ENCODE results near the gene TRPM5. TPM values are rescaled to one million over a fixed set of nuclear protein-coding genes. Genes with fewer than 3 reads are reported as not detected.
"Not testable (repeated sequence)": the region's sequence is repeated elsewhere in the genome, so short reads cannot be mapped to it uniquely, and the experiment has no call there.

The TRPM5 gene, protein sequence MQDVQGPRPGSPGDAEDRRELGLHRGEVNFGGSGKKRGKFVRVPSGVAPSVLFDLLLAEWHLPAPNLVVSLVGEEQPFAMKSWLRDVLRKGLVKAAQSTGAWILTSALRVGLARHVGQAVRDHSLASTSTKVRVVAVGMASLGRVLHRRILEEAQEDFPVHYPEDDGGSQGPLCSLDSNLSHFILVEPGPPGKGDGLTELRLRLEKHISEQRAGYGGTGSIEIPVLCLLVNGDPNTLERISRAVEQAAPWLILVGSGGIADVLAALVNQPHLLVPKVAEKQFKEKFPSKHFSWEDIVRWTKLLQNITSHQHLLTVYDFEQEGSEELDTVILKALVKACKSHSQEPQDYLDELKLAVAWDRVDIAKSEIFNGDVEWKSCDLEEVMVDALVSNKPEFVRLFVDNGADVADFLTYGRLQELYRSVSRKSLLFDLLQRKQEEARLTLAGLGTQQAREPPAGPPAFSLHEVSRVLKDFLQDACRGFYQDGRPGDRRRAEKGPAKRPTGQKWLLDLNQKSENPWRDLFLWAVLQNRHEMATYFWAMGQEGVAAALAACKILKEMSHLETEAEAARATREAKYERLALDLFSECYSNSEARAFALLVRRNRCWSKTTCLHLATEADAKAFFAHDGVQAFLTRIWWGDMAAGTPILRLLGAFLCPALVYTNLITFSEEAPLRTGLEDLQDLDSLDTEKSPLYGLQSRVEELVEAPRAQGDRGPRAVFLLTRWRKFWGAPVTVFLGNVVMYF (N-terminal part only)
- total RNA-seq: not detected
- long read RNA-seq, partial matches to known transcripts: 0 of 1 reads
- long read RNA-seq, other reads (novel, unspliced or antisense): 1 of 1 reads

DNA sequence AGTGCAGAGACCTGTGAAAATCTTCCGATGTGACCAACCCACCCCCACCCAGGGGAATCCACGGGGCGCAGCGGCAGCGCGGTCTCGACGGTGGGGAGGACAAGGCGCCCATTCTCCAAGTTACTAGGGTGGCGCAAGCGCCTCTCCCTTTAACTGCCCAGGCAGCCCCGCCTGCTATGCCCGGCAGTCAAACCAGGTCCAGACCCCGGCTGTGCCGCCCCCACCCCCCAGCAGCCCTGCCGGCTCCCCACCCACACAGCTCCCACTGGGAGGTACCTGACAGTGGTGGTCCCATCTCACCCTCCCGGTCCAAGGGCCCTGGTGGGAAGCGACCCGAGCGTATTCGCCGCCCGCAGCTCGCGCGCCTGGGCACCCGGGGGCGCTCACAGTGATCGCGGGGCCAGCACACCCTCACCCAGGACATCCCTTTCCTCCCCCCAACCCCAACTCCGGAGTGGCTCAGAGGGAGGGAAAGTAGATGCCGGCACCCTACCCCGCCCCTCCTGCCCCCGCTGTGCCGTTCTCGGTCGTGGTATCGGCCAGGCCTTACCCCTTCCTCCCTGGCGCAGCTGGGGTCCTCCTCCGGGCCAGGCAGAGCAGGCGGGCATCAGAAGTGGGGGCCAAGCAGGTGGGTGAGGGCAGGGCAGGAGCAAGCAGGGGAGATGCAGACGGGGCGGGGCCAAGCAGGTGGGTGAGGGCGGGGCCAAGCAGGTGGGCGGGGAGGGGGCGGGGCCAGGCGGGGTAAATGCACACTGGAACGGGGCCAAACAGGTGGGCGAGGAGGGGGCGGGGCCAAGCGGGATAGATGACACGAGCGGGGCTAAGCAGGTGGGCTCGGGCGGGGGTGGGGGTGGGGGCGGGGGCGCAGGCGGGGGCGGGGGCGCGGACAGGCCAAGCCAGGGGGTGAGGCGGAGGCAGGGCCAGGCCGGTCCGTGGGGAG lies at the start of gene TRPM5:
Gene TRPM5, minus strand, starts transcription at position 634 of the 940 bp plus-strand sequence. CDS start 21,478 bp downstream, outside the sequence.
- DNase-seq (ENCODE audit: low spot score): peak; percentile 77
- intact Hi-C loops (cut with DNase I): no loop called here

DNA sequence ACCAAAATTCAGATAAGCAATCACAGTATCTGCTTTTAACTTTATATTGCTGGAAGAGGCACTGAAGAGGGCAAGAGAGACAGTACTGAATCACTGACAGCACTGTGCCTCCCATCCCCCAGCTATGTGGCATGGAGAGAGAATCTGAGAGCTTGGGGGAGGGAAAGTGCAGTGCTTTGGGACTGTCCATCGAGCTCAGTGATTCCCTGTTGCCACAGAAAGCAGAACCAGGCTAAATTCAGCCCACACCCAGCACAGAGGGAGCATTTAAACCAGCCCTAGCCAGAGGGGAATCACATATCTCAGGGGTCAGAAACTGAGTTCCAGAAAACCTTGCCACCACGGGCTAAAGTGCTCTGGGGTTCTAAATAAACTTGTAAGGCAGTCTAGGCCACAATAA lies 44.8 kb upstream of the TRPM5 start:
- no peak for DNase-seq (ENCODE audit: low spot score)
- intact Hi-C loops (cut with DNase I): no loop called here

DNA sequence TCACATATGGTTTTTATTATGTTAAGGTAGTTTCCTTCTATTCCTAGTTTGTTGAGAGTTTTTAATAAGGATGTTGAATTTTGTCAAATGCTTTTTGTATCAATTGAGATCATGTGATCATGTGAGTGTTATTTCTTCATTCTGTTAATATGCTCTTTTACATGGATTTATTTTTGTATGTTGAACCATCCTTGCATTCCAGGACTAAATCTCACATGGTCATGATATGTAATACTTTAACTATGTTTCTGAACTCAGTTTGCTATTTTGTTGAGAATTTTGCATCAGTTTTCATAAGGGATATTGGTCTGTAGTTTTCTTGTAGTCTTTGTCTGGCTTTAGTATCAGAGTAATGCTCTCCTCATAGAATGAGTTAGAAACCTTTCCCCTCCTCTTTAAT lies 43.7 kb upstream of the TRPM5 start:
- no peak for DNase-seq (ENCODE audit: low spot score)
- intact Hi-C loops (cut with DNase I): no loop called here

DNA sequence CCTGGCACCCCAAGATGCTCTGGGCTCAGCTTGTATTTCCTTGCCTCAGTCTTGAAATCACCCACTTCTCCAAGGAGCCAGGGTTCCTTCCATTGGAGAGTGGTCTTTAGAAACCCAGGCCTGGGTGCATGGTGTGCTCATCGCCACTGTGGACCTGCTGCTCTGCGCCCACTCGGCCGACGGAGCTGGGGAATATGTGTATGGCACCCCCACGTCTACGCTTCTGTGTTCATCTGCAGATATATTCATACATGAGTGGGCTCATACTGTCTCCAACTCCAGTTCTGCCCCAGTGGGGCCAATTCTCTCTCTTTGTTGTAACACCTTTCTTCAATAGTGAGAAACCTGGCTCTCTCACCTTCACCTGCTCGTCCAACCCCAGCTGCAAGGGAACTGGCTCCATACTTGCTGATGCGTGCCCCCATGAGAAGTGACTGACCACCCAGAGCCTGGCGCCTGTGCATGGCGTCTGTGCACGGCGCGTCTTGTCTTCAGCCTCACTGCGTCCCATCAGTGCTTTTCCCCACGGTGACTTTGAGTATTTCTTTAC lies 40.3 kb upstream of the TRPM5 start:
- intact Hi-C loops (cut with DNase I): no loop called here
- DNase-seq (ENCODE audit: low spot score): no peak

DNA sequence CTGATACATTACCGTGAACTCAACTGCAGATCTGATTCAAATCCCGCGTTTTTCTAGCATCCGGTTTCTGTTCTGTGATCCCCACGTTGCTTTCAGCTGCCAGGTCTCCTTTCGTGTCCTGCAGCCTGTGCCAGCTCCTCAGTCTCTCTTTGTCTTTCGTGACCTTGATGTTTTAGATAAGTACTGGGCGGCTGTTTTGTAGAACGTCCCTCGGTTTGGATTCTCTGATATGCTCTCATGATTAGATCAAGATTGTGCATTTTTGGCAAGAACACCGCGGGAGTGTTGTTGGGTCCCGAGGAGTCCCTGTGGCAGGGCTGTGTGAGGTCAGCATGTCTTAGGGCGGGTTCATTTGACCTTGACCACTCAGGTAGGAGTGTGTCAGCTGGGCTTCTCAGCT lies 39.1 kb upstream of the TRPM5 start:
- DNase-seq (ENCODE audit: low spot score): peak; percentile 57

DNA sequence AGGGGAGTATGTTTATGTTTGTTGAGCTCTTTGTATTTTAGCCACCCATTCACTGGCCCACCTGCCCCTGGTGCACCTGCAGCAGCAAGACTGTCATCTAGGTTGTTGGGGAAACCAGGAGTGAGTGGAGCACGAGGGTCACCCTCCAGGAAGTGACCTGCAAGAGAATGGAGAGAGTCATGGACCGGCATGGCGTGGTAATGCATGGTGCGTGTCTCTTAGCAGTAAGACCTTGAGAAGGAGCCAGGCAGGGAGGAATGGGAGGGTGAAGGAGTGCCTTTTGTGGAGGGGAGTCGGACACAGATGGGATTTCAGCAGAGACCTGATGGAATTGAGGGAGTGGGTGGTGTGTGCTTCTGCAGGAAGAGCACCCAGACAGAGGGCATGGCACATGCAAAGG lies 38.4 kb upstream of the TRPM5 start:
- no peak for DNase-seq (ENCODE audit: low spot score)
- intact Hi-C loops (cut with DNase I): no loop called here

More for the DNA sequence above, 39.1 kb upstream of the TRPM5 start:
- intact Hi-C loops (cut with DNase I): no loop called here

DNA sequence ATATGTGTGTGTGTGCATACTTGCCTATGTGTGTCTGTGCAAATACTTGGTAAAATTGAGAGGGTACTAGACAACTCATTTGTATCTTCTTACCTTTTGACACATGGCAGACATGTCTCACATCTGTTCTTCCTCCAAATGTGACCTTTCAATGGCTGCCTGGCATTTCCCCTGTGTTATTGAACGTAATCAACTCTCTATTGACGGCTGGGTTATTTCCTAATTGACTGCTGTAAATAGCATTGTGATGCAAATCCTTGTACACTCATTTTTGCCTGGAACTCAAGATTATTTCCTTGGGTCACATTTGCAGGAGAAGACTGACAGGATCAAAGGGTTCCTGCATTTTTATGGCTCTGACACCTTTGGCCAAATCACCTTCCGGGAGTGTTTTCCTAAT lies 37.9 kb upstream of the TRPM5 start:
- no peak for DNase-seq (ENCODE audit: low spot score)
- intact Hi-C loops (cut with DNase I): no loop called here

DNA sequence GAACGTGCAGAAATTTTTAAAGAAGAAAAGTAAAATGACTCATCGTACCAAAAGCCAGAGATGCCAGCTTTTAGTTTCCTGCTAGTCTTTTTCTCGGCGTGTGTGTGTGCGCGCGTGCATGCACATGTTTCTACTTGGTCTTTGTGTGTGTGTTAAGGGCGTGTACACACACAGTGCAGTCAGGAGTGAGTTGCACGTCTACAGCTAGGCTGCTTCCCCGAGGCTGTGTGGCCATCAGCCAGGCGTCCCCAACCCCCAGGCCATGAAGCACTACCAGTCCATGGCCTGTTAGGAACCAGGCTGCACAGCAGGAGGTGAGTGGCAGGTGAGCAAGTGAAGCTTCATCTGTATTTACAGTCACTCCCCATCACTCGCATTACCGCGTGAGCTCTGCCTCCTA lies 36.9 kb upstream of the TRPM5 start:
- intact Hi-C loops (cut with DNase I): no loop called here
- no peak for DNase-seq (ENCODE audit: low spot score)

DNA sequence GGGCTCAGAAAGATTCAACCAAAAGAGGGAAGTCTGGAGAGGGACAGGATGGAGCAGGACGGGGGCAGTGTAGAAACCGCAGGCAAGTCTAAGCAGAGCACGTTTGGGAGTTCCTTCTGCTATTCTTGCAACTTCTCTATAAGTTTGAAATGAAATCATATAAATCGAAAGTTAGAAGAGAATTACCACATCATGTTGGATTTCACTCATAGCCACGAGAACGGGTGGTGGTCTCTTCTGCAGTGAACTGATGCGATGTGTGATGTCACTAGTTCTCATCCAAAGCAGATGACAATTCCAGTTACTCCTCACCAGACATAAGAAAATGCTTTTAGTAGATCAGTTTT lies 36.5 kb upstream of the TRPM5 start:
- no peak for DNase-seq (ENCODE audit: low spot score)
- intact Hi-C loops (cut with DNase I): no loop called here

DNA sequence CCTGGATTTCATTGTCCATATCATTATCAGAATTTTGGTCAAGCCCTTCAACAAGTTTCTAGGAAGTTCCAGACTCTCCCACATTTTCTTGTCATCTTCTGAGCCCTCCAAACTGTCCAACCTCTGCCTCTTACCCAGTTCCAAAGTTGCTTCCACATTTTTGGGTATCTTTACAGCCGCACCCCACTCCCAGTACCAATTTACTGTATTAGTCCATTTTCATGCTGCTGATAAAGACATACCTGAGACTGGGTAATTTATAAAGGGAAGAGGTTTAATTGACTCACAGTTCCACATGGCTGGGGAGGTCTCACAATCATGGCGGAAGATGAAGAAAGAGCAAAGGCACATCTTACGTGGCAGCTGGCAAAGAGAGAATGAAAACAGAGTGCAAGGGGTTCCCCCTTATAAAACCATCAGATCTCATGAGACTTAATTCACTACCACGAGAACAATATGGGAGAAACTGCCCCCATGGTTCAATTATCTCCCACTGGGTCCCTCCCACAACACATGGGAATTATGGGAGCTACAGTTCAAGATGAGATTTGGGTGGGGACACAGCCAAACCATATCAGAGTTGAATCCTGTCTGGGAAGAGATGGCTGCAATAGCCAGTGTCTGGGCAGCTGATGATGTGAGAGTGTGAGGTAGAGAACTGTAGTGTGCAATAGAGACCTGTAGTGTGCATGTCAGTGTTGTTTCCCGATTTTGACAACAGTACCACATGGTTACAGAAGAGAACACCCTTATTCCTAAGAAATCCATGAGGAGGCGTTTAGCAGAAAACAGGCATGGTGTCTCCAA lies 36.0 kb upstream of the TRPM5 start:
- intact Hi-C loops (cut with DNase I); DNase-seq (ENCODE audit: low spot score): not testable (repeated sequence)

DNA sequence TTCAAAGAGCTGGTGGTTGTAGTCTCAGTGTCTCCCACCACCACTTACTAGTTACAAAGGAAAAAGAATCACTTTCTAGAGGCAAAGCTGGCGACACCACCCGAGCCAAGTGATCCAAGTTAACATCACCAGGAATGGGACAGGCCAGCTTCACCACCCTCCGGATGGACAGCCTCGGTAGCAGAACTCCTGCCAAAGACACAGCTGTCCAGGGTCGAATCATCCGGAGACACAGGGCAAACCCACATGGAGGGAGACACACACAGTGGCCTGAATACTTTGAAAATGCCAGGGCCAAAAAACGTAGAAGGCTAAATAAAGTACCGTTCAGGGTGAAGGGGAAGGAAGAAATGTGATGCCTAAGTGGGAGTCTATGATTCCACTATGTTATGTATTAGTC lies 33.6 kb upstream of the TRPM5 start:
- intact Hi-C loops (cut with DNase I): no loop called here
- DNase-seq (ENCODE audit: low spot score): no peak

DNA sequence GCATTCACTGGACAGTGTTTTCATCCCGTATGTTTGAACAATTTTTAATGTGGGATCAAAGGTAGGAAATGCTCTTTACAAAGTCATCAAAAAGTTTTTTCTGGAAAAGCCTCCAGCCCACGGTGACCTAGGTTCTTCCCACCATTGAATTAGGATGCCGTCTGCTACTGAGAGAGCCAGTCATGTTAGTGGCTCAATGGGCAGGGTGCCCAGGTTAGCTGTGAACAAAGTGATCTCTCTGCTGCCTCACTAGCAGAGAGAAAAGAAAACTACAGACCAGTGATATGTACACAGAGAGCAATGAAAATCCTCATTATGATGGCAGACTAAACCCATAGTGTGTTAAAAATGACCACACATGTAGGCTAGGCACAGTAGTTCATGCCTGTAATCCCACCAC lies 32.9 kb upstream of the TRPM5 start:
- intact Hi-C loops (cut with DNase I): no loop called here
- DNase-seq (ENCODE audit: low spot score): peak; percentile 75

DNA sequence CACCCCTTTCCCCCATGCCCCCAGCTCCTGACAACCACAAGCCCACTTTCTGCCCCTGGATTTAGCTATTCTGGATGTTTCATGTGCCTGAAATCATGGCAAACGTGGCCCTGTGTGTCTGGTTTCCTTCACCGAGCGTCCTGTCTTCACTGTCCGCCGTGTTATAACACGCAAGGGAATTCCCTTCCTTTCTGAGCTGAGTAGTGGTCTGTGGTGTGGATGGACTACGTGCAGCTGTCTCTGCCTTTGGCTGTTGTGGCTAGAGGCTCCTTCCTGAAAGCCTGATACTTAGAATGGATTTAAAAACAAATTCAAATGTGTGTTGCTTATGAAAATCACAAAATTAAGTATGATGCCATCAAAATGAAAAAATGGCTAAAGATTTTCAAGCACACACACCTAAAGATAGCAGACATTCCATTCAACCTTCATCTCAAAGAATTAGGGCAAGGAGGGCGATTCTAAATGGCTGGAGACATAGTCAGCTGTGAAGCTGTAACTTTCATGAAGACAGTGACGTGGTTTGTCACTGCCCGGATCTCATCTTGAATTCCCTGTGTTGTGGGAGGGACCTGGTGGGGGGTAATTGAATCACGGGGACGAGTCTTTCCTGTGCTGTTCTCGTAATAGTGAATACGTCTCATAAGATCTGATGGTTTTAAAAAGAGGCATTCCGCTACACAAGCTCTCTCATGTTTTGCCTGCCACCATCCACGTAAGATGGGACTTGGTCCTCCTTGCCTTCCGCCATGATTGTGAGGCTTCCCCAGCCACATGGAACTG lies 31.0 kb upstream of the TRPM5 start:
- no peak for DNase-seq (ENCODE audit: low spot score)
- intact Hi-C loops (cut with DNase I): no loop called here

DNA sequence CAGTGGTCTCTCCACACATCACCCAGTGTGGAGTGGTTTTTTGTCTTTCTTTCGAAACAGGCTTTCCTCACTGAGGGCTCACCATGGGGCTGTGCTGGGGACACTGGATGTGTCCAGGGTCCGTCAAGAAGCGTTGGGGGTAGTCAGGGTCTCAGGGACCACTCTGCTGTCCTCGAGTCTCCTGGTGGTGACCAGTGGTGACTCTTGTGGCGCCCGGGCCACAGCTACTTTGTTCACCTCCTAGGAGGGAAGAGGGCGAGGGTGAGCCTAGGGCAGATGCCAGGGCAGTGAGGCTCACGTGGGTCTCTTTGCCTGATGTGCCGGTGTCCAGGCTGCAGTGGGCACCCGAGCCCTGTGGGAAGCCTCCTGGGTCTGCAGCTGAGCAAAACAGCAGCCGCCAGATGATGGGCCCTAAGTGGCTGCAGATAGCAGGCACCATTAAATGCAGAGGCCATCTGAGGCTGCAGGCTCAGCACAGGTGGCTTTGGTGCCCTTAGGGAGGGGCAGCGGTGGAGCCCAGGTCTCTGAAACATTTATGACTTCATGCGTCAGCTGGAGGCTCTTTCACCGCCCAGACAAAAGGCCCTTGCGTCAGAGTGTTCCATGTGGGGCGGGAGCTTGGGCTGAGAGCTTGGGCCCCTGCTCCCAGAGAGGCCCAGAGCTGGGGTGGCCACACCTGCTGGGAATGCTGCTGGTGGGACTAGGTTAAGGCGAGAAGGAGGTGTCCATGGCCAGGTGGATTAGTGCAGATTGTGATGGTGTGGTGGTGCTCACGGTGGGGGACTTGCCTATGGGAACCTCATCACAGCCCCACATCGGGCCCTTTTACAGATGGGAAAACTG lies 30.0 kb upstream of the TRPM5 start:
- intact Hi-C loops (cut with DNase I): no loop called here

DNA sequence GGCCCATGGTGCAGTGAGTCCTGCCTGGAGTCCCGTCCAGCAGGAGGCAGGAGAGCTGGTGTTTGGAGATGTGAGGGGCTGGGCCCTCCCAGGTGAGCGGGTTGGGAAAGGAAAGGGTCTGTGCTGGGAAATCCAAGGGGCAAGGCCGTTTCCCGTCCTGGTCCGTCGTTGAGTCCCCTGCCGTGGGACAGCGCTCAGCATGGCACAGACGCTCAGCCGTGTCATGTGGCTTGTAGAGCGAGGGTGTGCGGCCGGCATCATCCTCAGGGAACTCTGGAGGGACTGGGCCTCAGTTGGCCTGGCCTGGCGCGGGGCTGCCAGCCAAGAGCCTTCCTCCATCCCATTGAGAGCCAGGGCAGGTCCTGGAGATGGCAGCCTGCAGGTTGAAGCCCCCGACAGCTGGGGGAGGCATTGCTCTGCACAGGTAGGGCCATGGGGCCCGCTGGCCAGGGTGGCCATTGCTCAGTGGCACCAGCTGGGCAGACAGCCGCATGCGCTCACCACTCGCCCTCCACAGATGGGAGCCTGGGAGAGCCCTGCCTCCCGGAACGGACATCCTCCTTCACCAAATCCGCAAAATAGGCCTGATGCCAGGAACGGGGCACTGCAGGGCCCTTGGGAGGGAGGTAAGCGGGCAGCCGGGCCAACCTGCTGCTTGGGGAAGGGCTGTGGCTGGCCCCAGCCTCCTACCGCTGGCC lies 29.2 kb upstream of the TRPM5 start:
- DNase-seq (ENCODE audit: low spot score): peak; percentile 75
- intact Hi-C loops (cut with DNase I): no loop called here

More for the DNA sequence above, 30.0 kb upstream of the TRPM5 start:
- DNase-seq (ENCODE audit: low spot score): peak; percentile 74

DNA sequence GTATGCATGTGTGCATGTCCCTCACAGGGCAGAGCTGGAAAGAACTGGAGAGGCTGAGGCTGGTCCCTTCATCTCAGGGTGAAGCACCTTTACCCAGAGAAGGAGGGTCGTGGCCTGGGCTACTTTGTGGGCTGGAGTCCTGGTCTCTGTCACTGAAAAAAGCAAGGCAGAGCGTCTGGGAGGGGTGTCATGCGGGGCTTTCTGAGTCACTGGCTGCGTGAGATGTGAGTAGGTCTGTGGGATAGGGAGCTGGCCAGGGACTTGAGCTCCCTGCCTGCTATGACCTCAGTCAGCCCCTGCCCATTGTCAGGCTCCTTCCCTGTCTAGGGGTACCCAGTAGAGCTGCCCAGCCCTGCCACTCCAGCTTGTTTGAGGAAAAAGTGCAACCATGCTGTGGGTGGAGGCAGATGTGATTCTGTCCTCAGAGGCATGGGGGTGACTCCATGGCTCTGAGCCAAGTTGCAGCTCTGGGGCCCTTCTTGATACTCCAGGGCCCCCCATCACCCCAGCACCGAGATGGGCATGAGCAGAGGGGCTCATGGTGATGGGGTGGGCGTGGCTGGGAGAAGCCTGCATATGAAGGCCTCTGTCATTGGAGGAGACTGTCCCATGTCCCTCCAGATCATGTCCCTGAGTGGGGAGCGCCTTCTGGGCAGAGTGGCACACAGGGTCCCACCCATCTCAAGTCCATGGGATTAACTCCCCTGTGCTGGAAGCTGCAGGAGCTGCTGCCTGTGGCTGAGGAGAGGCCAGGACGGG lies 28.3 kb upstream of the TRPM5 start:
- intact Hi-C loops (cut with DNase I): no loop called here
- DNase-seq (ENCODE audit: low spot score): no peak

Measured in cardiac septum (tissue), 1 donor.